NCI-H526 (cell line): ENCODE results near the gene PLXNA4.

Experiments
- DNase-seq, 2 experiments: peaks; one replicate each; lab custom pipeline; 2025; lab: John Stamatoyannopoulos, UW

PLXNA4 gene

GRCh38 chr7:132504071-132504470 is 72.2 kb downstream of the PLXNA4 start:
- no peak for DNase-seq

GRCh38 chr7:132503415-132503814 is 72.9 kb downstream of the PLXNA4 start:
- DNase-seq = no peak

GRCh38 chr7:132501956-132502355 is 74.3 kb downstream of the PLXNA4 start:
- no peak for DNase-seq

GRCh38 chr7:132500727-132501440 is 75.4 kb downstream of the PLXNA4 start:
- DNase-seq = peak in 1 of 2 experiments; percentile 6

GRCh38 chr7:132499487-132499886 is 76.8 kb downstream of the PLXNA4 start:
- no peak for DNase-seq

- DNase-seq = no peak
These were observed 77.2 kb downstream of the PLXNA4 start for GRCh38 chr7:132499065-132499464.

DNA sequence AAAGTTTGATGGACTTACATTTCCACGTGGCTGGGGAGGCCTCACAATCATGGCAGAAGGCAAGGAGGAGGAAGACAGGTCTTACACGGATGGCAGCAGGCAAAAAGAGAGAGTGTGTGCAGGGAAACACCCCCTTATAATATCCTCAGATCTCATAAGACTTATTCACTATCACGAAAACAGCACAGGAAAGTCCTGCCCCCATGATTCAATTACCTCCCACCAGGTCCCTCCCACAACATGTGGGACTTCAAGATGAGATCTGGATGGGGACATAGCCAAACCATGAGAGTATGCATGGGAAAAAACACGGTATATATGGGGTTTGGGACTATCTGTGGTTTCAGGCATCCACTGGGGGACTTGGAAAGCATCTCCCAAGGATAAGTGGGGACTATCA is 78.0 kb downstream of the PLXNA4 start:
- DNase-seq = no peak

DNA sequence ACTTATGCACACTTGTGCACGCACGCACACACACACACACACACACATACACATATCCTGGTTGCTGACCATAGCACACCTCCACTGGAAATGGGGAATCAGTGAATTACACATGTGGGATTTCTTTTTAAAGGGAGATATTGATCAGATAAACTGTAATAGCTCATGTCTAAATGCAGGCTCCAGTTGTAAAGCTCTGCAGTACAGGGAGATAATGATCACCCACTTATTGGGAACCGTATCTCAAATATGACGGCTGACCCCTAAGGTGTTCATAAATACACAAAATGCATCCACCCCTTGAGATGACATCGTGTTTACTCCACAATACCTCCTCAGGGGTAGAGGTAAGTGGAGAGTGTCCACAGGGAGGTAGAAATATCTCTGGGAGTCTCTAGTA is 79.2 kb downstream of the PLXNA4 start:
- no peak for DNase-seq

GRCh38 chr7:132495936-132496335 is 80.3 kb downstream of the PLXNA4 start:
- no peak for DNase-seq

GRCh38 chr7:132494474-132494873 is 81.8 kb downstream of the PLXNA4 start:
- no peak for DNase-seq

DNA sequence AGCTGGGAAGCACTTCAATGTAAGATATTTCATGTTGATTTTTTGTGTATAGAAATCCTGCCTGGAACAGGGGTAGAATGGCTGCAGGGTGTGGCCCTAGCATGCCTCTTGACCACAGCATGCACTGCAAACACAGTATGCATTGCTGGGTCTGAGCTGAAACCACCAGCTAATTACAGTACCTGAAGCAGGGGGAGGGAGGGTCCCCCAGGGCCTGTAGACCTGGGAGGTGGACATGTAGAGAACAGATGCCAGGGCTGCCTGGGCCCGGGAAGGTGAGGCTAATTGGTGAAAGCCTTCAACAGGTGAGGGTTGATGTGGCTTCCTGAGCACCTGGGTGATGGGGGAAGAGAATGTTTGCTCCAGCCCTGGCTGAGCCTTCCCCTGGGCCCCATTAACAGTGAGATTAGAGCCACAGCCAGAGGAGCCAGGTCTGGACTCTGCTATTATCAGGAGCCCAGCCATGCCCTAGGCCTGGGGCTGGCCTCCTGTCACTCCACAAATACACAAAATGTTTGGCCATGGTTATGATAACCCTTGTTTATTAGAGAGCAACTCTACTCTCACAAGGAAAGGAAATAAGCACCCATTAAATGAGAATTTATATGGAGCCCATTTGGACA is 83.3 kb downstream of the PLXNA4 start:
- DNase-seq = no peak

DNA sequence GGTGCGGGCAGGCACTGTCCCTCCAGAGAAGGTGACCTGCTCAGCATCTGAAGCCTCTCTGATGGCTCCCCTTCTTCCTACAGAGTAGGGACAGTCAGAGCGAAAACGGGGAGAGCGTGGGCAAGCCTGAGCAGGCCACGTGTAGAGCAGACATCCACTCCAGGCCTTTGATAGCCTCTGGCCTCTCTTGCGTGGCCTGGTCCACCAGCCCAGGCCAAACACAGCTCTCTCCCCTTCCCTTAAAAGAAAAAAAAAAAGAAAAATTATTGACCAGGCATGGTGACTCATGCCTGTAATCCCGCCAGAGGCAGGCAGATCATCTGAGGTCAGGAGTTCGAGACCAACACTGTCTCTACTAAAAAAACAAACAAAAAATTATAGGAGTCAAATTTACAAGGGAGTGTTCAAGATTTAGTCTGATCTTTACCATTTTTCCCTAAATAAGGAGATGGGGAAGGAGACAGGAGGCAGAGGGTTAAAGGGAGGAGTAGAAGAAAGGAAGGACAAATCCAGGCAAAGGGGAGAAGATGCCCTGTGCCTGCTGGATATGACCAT is 84.8 kb downstream of the PLXNA4 start:
- no peak for DNase-seq

GRCh38 chr7:132490474-132490873 is 85.8 kb downstream of the PLXNA4 start:
- DNase-seq = no peak

- DNase-seq = no peak
These were observed 86.5 kb downstream of the PLXNA4 start for GRCh38 chr7:132489776-132490237.

DNA sequence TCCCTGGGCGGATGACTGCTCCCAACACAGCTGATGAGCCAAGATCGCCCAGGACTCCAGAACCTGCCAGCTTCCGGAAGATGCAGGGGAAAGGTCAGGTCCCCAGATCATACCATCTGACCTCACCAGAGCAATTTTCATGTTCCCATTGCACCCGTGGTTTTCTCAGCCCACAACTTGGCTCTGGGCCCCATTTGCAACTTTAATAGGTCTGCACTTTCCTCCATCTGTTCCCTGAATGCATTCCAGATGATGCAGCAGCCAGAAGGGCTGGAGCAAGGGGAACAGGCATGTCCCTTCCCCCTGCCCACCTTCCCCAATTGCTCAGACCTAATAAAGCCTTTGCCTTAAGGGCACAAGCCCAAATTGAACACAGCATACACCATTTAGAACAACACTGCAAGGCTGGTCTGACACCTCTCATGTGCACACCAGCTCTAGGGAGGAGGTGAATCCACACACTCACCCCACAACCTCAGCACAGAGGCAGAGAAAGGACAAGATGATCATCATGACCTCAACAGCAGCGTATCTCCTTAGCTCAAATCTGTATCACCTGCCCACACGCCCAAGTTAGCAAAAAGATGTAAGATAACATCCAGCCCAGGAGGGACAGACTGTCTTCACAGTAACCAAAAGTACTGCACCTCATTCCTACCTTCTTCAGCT is 87.5 kb downstream of the PLXNA4 start:
- no peak for DNase-seq

- no peak for DNase-seq
These were observed 90.0 kb downstream of the PLXNA4 start for GRCh38 chr7:132486274-132486610.

GRCh38 chr7:132485600-132486273 is 90.5 kb downstream of the PLXNA4 start:
- DNase-seq = no peak

DNA sequence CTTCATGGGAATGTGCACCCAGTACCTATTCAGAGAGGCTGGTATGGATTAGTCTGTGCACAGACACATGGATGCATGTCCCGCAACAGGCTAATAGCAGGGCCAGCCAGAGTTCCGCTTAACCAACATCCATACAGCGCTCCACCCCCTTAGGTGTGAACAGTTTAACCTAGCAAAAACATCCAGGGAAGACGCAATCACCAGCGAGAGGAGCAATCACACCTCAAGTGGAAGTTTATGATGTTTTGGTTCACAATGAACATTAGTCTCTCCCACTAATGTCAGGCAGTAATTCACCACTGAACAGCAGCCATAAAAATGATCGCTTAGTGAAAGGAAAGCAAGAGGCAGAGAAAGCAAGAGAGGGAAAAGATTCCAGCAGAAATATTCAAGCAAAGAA is 91.1 kb downstream of the PLXNA4 start:
- DNase-seq = no peak

- DNase-seq = no peak
These were observed 93.4 kb downstream of the PLXNA4 start for GRCh38 chr7:132482866-132483265.

DNA sequence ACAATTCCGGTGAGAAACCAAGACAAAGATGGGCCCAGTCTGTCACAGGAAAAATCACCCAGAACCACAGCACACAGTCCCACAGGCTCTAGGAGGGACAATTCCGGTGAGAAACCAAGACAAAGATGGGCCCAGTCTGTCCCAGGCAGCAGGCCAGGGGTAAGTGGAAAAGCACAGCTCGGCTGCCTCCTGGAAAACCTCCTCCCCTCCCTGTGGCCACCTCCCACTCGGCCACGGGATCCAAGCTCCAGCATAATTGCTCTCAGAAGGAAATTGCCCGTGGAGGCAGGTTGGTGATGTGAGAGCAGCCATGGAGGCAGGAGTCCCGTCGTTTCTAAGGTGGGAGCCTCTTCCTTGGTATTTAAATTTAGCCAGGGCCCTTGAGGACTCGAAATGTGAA is 95.7 kb downstream of the PLXNA4 start:
- DNase-seq = no peak

GRCh38 chr7:132476541-132476940 is 99.7 kb downstream of the PLXNA4 start:
- no peak for DNase-seq

DNA sequence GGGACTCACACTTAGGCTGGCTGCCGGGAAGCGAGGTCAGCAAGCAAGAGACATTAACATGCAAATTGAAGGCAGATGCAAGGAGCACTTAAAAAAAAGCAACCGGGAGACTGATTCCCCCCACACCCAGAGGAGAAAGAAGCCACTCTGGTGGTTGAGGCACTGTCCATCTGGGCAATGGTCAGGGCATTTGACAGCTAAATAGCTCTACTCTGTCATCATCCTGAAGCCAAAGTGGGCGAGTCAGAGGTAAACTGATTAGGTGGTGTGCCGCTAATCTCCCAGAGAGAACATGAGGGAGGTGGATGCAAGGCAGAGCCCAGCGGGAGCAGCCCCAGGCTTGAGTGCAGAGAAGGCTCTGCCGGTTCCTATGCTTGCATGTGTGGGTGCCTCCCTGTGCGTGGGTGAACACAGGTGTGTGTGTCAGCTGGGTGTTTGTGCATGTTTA is 100.6 kb downstream of the PLXNA4 start:
- peak in 1 of 2 experiments; percentile 13 for DNase-seq
